ENCODE results near the gene MTA2.

Gene MTA2

GRCh38 chr11:62600367-62601121, 1.1 kb downstream of the MTA2 start (continued):
- TF ChIP-seq TSHZ2 (CRISPR knock-in tag; IDR thresholded peaks at IDR 0.05) = no peak

- no peak for TF ChIP-seq OSR1 (CRISPR knock-in tag; IDR thresholded peaks at IDR 0.05)
- TF ChIP-seq ZNF565 (CRISPR knock-in tag; conservative IDR thresholded peaks at IDR 0.05; ENCODE audit: low read depth) = no peak
- TF ChIP-seq ZNF8 (CRISPR knock-in tag; IDR thresholded peaks at IDR 0.05) = no peak
- no peak for TF ChIP-seq ARNTL (CRISPR knock-in tag; IDR thresholded peaks at IDR 0.05; ENCODE audit: borderline replicate concordance, low read depth)
- no peak for TF ChIP-seq CSRNP3 (CRISPR knock-in tag; IDR thresholded peaks at IDR 0.05)
- TF ChIP-seq POU6F1 (CRISPR knock-in tag; IDR thresholded peaks at IDR 0.05; ENCODE audit: borderline replicate concordance, low read depth) = no peak
- TF ChIP-seq SNAI2 (CRISPR knock-in tag; IDR thresholded peaks at IDR 0.05) = no peak
- no peak for TF ChIP-seq ZFP3 (CRISPR knock-in tag; IDR thresholded peaks at IDR 0.05)
- TF ChIP-seq ZFP30 (CRISPR knock-in tag; IDR thresholded peaks at IDR 0.05) = no peak
- no peak for TF ChIP-seq PATZ1 (CRISPR knock-in tag; IDR thresholded peaks at IDR 0.05; ENCODE audit: borderline replicate concordance)
- no peak for TF ChIP-seq ZC3H10 (CRISPR knock-in tag; IDR thresholded peaks at IDR 0.05)
- no peak for TF ChIP-seq ISL1 (CRISPR knock-in tag; IDR thresholded peaks at IDR 0.05)
- TF ChIP-seq CSDC2 (CRISPR knock-in tag; IDR thresholded peaks at IDR 0.05) = no peak
- no peak for TF ChIP-seq PPARA (CRISPR knock-in tag; IDR thresholded peaks at IDR 0.05; ENCODE audit: borderline replicate concordance)
- TF ChIP-seq CREB5 (CRISPR knock-in tag; IDR thresholded peaks at IDR 0.05; ENCODE audit: low read depth) = no peak
- no peak for TF ChIP-seq ESRRG (CRISPR knock-in tag; IDR thresholded peaks at IDR 0.05)
- no peak for TF ChIP-seq BACH2 (CRISPR knock-in tag; IDR thresholded peaks at IDR 0.05; ENCODE audit: borderline replicate concordance)
- TF ChIP-seq TSHZ2 (CRISPR knock-in tag; IDR thresholded peaks at IDR 0.05) = no peak
- no peak for TF ChIP-seq RARB (CRISPR knock-in tag; IDR thresholded peaks at IDR 0.05)
- no peak for TF ChIP-seq GLIS3 (CRISPR knock-in tag; IDR thresholded peaks at IDR 0.05)
- no peak for ATAC-seq
These were observed 1.8 kb downstream of the MTA2 start for GRCh38 chr11:62599901-62600300.

Data from SK-N-SH treated with all-trans-retinoic acid at 6 μM for 48 hours (cell line).